GM12864 (cell line): ENCODE data around the gene RHO.

Experiments used
- DNase-seq: peaks from one replicate; pipeline ENCODE4 v3.0.0-alpha.2; 2011; ENCODE audit warnings: low read depth
- H3K4me3 ChIP-seq: 2 replicates; pipeline ENCODE4 v1.5.1; 2011; ENCODE audit warnings: mild to moderate bottlenecking, low read depth, low read length, control low read depth
- CTCF ChIP-seq: IDR thresholded peaks from 2 replicates; pipeline ENCODE4 v1.5.1; 2011; ENCODE audit warnings: low read depth, mild to moderate bottlenecking, moderate library complexity, low read length, control low read depth, inconsistent platforms; ENCODE audit errors: missing control alignments

RHO gene

DNA sequence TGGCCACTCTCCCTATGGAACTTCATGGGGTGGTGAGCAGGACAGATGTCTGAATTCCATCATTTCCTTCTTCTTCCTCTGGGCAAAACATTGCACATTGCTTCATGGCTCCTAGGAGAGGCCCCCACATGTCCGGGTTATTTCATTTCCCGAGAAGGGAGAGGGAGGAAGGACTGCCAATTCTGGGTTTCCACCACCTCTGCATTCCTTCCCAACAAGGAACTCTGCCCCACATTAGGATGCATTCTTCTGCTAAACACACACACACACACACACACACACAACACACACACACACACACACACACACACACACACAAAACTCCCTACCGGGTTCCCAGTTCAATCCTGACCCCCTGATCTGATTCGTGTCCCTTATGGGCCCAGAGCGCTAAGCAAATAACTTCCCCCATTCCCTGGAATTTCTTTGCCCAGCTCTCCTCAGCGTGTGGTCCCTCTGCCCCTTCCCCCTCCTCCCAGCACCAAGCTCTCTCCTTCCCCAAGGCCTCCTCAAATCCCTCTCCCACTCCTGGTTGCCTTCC, 1.9 kb downstream of the RHO start:
- no peak for DNase-seq
- no peak overlapping the region for H3K4me3 ChIP-seq

DNA sequence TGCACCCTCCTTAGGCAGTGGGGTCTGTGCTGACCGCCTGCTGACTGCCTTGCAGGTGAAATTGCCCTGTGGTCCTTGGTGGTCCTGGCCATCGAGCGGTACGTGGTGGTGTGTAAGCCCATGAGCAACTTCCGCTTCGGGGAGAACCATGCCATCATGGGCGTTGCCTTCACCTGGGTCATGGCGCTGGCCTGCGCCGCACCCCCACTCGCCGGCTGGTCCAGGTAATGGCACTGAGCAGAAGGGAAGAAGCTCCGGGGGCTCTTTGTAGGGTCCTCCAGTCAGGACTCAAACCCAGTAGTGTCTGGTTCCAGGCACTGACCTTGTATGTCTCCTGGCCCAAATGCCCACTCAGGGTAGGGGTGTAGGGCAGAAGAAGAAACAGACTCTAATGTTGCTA, 2.4 kb downstream of the RHO start:
- no peak for TF ChIP-seq CTCF
- H3K4me3 ChIP-seq = no peak overlapping the region
- no peak for DNase-seq

More for the DNA sequence above, 1.9 kb downstream of the RHO start:
- no peak for TF ChIP-seq CTCF

- TF ChIP-seq CTCF = no peak
- no peak overlapping the region for H3K4me3 ChIP-seq
- DNase-seq = no peak
These were observed 3.3 kb downstream of the RHO start for GRCh38 chr3:129531699-129532098.

DNA sequence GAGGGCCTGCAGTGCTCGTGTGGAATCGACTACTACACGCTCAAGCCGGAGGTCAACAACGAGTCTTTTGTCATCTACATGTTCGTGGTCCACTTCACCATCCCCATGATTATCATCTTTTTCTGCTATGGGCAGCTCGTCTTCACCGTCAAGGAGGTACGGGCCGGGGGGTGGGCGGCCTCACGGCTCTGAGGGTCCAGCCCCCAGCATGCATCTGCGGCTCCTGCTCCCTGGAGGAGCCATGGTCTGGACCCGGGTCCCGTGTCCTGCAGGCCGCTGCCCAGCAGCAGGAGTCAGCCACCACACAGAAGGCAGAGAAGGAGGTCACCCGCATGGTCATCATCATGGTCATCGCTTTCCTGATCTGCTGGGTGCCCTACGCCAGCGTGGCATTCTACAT, 3.8 kb downstream of the RHO start:
- no peak overlapping the region for H3K4me3 ChIP-seq
- no peak for DNase-seq
- TF ChIP-seq CTCF = no peak

- no peak for DNase-seq
- no peak for TF ChIP-seq CTCF
- no peak overlapping the region for H3K4me3 ChIP-seq
These were observed 5.0 kb downstream of the RHO start for GRCh38 chr3:129533406-129533805.

GRCh38 chr3:129534428-129535027, 6.1 kb downstream of the RHO start:
- H3K4me3 ChIP-seq = no peak overlapping the region
- no peak for DNase-seq
- TF ChIP-seq CTCF = no peak

DNA sequence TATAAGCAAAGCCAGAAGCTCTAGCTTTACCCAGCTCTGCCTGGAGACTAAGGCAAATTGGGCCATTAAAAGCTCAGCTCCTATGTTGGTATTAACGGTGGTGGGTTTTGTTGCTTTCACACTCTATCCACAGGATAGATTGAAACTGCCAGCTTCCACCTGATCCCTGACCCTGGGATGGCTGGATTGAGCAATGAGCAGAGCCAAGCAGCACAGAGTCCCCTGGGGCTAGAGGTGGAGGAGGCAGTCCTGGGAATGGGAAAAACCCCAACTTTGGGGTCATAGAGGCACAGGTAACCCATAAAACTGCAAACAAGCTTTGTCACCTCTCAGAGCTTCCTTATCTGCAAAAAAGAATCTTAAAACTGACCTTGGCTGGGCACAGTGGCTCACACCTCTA, 6.6 kb downstream of the RHO start:
- no peak for TF ChIP-seq CTCF
- DNase-seq = no peak
- no peak overlapping the region for H3K4me3 ChIP-seq
